Activated naive CD4-positive, alpha-beta T cell treated with Interleukin-2 at 50 U/mL for 16 hours (primary cell): ENCODE measurements around the gene SLC35F2.
A peak's percentile ranks its signal among the peaks of the same experiment; 100 is the strongest.
"Not testable (repeated sequence)": the region's sequence is repeated elsewhere in the genome, so short reads cannot be mapped to it uniquely, and the experiment has no call there.

Experiments
- DNase-seq: peaks from one replicate; pipeline ENCODE4 v3.0.0-alpha.2; 2020

The SLC35F2 gene

DNA sequence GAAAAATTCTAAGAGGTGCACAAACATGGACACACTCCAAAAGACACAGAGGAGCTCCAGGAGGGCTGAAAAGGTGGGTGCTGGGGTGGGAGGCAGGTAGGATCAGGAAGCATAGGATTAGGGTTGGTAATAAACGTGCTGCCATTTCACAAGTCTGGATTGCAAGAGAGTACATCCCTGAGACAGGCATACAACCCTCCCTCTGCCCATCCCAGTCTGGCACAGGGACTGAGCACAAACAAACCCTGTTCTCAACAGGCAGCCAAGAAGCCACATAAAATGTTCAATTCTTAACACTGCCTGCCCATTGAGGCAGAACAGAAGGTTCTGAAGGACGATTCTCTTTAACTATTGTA is 18.5 kb downstream of the SLC35F2 start:
- no peak for DNase-seq

- DNase-seq = no peak
Measured at GRCh38 chr11:107836851-107837250, 21.7 kb downstream of the SLC35F2 start.

DNA sequence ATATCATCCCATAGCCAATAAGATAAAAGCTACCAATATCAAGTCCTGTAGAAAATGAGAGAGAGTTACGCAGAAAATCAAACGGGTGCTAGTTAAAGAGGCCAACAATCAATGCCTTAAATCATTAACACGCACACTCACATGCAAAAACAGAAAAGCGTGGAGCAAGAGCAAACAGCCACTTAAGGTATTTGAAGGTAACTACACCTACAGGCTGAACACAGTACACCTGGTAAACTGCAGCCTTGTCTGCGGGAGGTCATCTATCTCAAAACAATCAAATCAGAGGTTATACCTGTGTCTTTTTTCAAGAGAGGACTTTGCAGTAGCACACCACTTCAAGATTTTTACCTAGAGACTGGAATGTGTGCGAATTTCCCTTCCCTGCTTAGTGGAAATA is 23.6 kb downstream of the SLC35F2 start:
- DNase-seq = no peak

DNA sequence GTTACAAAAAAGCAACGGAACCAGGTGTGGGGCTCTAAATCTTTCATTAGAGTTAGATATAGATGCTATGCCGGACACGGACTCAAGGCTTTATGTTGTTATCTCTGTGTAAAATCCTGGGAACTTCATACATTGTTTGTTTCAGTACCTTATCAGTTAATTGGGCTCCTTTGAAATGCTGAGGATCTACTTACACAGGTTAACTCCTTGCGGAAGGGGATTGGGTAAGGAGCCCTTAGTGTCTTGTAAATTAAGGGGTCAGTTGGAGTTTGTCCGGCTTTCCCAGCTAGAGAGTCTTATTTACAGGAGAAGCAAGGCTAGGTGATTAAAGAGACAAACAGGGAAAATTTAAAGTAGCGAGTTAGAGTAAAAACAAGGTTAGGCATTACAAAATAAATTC is 24.7 kb downstream of the SLC35F2 start:
- DNase-seq = not testable (repeated sequence)

- no peak for DNase-seq
Measured at GRCh38 chr11:107830915-107831540, 27.6 kb downstream of the SLC35F2 start.

DNA sequence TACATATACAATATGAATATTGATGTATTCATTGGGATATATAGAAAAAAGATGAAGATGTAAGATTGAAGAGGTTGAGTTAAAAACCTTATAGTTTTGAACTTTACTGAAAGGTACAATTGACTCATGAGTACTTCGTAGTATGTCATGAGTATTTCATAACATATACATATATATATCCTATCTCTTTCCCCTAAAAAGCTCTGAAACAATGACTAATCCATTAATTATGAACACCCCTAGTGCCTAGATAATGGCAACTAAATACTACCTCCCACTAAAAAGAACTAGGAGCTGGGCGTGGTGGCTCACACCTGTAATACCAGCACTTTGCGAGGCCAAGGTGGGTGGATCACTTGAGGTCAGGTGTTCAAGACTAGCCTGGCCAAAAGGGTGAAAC is 31.5 kb downstream of the SLC35F2 start:
- DNase-seq = no peak

DNA sequence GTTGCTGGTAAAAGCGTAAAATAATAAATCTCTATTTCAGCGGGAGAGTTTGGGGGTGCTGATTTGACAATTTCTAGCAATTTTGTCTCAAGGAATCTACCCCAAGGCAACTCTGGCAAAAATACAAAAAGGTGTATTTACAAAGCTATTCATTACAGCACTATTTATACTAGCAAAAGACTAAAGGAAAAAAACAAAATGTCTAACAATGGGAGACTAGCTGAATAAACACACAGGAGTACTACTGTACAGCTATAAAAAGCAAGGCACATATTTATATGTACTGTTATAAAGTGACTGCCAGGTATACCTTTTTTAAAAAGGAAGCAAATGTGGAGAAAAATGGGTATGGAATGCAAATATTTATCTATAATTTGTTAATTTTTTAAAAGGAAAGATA is 32.7 kb downstream of the SLC35F2 start:
- DNase-seq = no peak

- no peak for DNase-seq
Measured at GRCh38 chr11:107824668-107825369, 33.8 kb downstream of the SLC35F2 start.

- DNase-seq = no peak
Measured at GRCh38 chr11:107821199-107821927, 37.2 kb downstream of the SLC35F2 start.

DNA sequence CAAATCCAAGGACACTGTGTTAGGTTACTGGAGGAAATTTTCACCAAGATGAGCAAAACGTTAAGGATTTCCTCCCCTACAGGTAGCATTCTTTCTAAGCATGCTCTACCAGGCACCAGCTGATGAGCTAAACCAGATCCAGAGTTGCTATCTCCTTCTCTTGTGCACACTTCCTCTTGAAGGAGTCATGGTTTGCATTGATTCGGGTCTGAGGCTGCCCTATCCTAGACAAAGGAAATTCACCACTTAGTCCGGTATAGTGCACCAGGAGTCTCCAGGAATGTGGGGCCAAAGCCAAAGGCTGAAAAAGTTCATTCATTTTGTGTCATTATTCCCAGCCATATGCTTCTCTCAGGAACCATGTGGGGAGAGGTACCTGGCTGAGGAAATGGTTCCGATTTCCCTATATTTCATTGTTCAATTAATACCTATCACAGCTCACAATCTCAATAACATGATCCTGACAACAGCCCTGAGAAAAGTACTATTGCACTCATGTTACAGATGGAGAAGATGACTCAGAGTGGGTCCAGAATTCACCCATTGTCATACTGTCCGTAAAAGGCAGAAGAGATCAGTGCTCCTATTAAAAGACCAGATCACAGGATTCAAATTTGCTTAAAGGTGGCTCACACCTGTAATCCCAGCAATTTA is 39.1 kb downstream of the SLC35F2 start:
- DNase-seq = no peak

GRCh38 chr11:107818491-107818890 is 40.1 kb downstream of the SLC35F2 start:
- DNase-seq = no peak

- no peak for DNase-seq
Measured at GRCh38 chr11:107816028-107816427, 42.6 kb downstream of the SLC35F2 start.

DNA sequence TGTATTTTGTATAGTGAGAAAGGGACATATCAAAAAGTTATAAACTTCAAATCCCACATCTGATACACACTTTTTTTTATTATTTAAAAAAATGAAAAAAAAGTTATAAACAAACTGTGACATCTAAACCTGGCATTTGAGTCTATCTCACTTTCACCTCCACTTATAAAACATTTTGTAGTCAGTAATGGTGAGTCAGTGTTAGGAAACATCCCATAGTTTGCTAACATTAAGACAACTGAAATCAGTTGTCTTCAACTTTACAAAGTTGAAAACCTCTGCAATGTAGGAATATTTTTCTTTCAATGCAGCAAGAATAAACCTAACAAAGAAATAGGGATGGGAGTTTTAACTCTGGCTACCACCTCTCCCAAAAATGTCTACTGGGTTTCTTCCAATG is 47.7 kb downstream of the SLC35F2 start:
- no peak for DNase-seq

- no peak for DNase-seq
Measured at GRCh38 chr11:107808521-107808920, 50.1 kb downstream of the SLC35F2 start.

DNA sequence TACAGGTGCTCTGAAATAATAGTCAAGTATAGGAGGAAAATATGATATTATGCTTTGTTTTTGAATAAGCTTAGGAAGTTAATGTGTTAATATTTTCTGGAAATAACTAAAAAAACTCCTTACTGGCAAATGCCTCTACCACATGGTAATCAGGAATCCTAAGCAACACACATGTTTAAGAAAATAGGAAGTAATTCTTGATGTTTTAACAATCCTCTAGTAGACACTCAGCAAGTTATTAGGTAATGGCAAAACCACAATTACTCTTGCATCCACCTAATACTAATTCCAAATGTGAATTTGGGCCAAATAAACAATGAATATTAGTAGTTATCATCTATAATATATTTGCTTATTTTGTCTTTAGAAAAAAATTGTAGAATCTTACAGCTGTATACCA is 53.6 kb downstream of the SLC35F2 start:
- no peak for DNase-seq

- DNase-seq = no peak
Measured at GRCh38 chr11:107804211-107804610, 54.4 kb downstream of the SLC35F2 start.

DNA sequence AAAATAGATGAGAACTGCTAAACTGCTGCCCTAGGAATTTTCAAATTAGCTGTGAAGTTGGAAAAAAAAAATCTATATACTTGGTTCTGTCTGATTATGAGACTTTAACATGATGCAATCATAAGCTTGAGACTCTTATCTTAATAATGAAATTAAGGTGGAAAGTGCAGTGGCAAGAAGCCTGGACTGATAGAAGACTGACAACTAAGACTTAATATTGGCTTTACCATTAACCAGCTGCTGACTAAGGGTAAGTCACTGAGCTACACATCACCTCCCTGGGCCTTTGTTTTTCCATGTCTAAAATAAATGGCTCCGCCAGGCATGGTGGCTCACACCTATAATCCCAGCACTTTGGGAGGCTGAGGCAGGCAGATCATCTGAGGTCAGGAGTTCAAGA is 56.9 kb downstream of the SLC35F2 start:
- no peak for DNase-seq

- peak; percentile 69 for DNase-seq
Measured at GRCh38 chr11:107799218-107799859, 59.2 kb downstream of the SLC35F2 start.

DNA sequence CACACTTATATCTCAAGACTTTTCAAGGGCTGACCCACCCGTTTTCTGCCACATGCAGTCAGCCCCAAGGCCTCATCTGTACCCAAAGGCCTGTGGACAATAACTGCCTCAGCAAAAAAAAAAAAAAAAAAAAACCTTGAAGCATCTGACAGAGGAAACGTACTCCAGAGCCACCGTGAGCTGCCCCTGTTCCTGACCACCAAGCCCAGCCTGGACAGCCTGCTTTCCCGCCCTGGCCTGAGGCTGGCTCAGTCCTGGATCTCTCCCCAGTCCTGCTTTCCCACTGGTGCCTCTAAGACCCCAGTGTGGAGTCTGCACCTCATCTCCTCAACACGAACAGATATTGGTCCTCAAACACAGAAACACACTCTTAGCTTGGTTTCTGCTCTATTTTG is 66.5 kb downstream of the SLC35F2 start:
- no peak for DNase-seq

DNA sequence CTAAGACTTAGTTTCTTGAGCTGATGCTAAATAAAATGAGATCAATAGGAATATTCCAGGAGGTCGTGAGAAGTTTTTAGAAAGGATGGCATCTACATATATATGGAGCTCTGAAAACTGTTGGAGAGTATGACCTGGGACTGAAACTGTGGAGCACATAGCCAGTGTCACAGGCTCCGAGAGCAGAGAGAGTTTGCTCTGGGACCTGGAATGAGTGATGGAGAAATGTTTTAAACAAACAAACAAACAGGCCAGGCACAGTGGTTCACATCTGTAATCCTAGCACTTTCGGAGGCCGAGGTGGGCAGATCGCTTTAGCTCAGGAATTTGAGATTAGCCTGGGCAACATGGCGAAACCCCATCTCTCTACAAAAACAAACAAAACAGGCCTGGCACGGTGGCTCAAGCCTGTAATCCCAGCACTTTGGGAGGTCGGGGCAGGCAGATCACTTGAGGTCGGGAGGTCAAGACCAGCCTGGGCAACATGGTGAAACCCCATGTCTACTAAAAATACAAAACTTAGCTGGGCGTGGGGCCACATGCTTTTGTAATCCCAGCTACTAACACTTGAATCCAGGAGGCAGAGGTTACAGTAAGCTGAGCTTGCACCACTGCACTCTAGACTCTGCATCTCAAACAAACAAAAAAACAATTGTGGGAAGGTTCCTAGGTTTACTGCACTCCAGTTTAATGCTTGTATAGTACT is 67.1 kb downstream of the SLC35F2 start:
- no peak for DNase-seq

DNA sequence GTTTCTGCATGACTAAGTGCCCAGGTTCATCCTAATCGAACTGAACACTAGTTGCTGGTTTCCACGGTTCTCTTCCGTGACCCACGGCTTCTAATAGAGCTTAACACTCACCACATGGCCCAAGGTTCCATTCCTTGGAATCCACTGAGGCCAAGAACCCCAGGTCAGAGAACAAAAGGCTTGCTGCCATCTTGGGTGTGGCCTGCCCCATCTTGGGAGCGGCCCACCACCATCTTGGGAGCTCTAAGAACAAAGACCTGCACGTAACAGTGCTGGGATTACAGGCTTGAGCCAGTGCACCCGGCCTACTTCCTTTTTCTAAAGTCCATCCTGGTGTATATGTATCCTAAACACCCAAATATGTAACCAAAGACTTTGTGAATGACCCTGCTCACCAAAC is 68.8 kb downstream of the SLC35F2 start:
- no peak for DNase-seq

- DNase-seq = no peak
Measured at GRCh38 chr11:107787733-107788132, 70.9 kb downstream of the SLC35F2 start.

DNA sequence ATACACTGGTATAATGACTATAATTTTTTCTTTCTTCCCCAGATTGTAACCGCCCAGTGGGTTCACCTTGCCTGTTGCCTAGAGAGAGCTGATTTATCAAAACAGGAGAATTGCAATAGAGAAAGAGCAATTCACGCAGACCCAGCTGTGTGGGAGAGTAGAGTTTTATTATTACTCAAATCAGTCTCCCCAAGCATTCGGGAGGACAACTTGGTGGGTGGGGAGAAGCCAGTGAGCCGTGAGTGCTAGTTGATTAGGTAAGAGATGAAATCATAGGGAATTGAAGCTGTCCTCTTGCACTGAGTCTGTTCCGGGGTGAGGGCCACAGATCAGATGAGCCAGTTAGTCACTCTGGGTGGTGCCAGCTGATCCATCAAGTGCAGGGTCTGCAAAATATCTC is 73.2 kb downstream of the SLC35F2 start:
- DNase-seq = peak; percentile 59
